A549 treated with CORT108297 at 1 μM for 4 hours (cell line): ENCODE results near the gene PWP1. TPM values are rescaled to one million over a fixed set of nuclear protein-coding genes. Genes with fewer than 3 reads are reported as not detected.

ENCODE experiments used
- total RNA-seq: library from RNA; stranded (reverse); fragments of 200-300 nt; extraction: Qiagen RNA extraction; gene quantifications from 5 replicates; pipeline ENCODE4 v1.2.3, GENCODE V29; 2022

The PWP1 gene
- 87.9 to 95.4 TPM (median 92.2 TPM) in 5 replicates for total RNA-seq

DNA sequence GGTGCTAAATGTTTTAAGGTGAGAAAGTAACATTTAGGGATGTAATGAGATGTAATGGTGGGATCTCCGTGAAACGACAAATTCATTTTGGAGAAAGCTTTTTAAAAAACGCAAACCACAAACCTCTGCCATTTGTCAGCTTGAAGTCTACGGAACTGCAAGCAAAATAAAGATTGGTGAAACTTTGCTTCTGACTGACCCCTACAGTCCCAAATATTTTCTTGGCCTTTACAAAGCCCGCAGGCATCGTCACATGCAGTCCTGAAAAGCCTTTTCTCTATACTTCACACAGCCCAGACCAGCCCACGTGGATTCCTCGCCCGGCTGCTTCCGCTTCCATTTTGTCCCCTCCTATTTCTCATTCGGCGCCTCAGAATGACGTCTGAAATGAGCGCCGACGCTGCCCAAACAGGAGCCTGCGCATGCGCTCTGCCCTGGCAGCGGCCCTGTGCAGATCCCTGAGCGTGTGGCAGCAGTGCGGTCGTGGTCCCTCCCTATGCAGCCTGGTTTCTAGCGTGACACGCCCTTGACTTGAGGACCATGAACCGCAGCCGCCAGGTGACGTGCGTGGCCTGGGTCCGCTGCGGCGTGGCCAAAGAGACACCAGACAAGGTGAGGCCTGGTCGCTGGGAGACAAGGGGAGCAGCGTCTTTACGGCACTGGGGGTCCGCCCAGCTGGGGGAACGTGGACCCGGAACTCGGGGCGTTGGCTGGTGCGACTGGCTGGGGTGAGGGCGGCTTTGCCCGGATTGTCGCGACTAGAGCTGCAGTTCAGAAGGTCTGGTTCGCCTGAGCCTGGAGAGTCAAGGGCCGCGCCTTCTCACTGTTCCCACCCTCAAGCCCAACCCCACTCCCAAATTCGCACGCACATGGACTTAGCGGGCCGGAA, at the start of gene PWP1:
PWP1 (plus strand) TSS at position 440 of the 889 bp plus-strand sequence; CDS start at position 541, 101 bp downstream.

DNA sequence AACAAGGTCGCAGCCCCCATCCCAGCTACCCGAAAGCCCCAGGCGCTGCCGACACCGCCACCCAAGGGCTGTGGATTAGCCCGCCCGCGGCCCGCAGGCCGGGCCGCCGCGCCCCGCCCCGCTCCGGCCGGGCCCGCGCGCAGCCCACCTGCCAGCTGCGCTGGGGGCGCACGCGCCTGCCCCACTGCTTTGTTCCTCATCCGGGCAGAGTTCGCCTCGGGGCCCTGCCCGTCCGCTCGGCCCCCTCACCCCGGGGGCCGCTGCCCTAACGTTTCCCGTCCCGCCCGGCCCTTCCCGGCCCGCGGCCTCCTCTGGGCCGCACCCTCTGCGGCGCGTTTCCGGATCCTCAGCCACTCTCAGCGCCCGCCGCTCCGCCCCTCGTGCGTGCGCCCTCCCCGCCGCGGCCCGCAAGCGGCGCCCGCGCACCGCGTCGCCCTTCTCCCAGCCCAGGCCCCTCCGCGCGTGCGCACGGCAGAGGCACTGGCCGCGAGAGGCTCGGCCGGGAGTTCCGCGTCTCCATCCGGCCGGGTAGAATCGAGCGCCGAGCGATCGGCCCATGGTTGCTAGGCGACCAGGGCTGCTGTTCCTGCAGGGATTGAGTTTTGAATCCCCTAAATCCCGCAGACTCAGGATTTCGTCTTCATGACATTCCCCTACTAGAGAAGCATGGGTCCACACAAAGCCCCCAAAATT, 75.4 kb downstream of the PWP1 start, which contains the start of gene PRDM4:
PRDM4 (minus strand) TSS at position 329 of the 693 bp plus-strand sequence. CDS start 622 bp downstream, outside the sequence.

Other genes with a start within 250 kb of the PWP1 start
- gene PRDM4, start 75.3 kb downstream of the PWP1 start, total RNA-seq = 19.4 to 22.0 TPM (median 20.4 TPM) in 5 replicates
- not detected in 5 replicates for gene ASCL4, start 88.9 kb downstream of the PWP1 start, total RNA-seq